OCI-LY1 (cell line): Measurements from ENCODE around the gene CDC42BPA.

Source experiments
- H2AFZ ChIP-seq: fragments of 200-600 bp; sonication (generic), shearing (Covaris generic); 2 replicates; pipeline ENCODE4 v1.6.0; 2014; ENCODE audit warnings: antibody characterized with exemption, mild to moderate bottlenecking, low read length
- H3F3A ChIP-seq: fragments of 200-600 bp; sonication (generic), shearing (Covaris generic); 2 replicates; pipeline ENCODE4 v1.6.0; 2014; ENCODE audit warnings: mild to moderate bottlenecking, antibody characterized with exemption, low read length, moderate library complexity; ENCODE audit not compliant: insufficient read depth
- H3K27ac ChIP-seq: fragments of 200-600 bp; sonication (generic); 2 replicates; pipeline ENCODE4 v1.5.1; 2014; ENCODE audit warnings: low read length, mixed run types, mild to moderate bottlenecking, low read depth; ENCODE audit not compliant: poor library complexity, severe bottlenecking
- H3K27me3 ChIP-seq: fragments of 200-600 bp; sonication (generic); 2 replicates; pipeline ENCODE4 v1.6.0; 2014; ENCODE audit warnings: antibody characterized with exemption, mild to moderate bottlenecking, low read length, moderate library complexity; ENCODE audit not compliant: insufficient read depth
- H3K36me3 ChIP-seq: fragments of 200-600 bp; sonication (generic); 2 replicates; pipeline ENCODE4 v1.6.1; 2014; ENCODE audit warnings: mild to moderate bottlenecking, antibody characterized with exemption, low read length, moderate library complexity, mixed read lengths; ENCODE audit not compliant: insufficient read depth
- H3K4me1 ChIP-seq: fragments of 200-600 bp; sonication (generic); 2 replicates; pipeline ENCODE4 v1.5.1; 2014; ENCODE audit warnings: mild to moderate bottlenecking, low read length, moderate library complexity; ENCODE audit not compliant: insufficient read depth, severe bottlenecking
- H3K4me2 ChIP-seq: fragments of 200-600 bp; sonication (generic), shearing (Covaris generic); 2 replicates; pipeline ENCODE4 v1.6.1; 2014; ENCODE audit warnings: low read length
- H3K4me3 ChIP-seq: fragments of 200-600 bp; sonication (generic); 2 replicates; pipeline ENCODE4 v1.5.1; 2014; ENCODE audit warnings: low read length, low read depth, mild to moderate bottlenecking, mixed read lengths; ENCODE audit not compliant: poor library complexity, severe bottlenecking
- H3K79me2 ChIP-seq: fragments of 200-600 bp; shearing (Covaris generic); 2 replicates; pipeline ENCODE4 v1.6.1; 2016; ENCODE audit warnings: mixed run types, low read length, mixed read lengths; ENCODE audit not compliant: insufficient read depth
- H3K9ac ChIP-seq: fragments of 200-600 bp; sonication (generic), shearing (Covaris generic); 2 replicates; pipeline ENCODE4 v1.6.1; 2014; ENCODE audit warnings: mild to moderate bottlenecking, low read length, mixed read lengths
- H3K9me2 ChIP-seq: fragments of 200-600 bp; sonication (generic), shearing (Covaris generic); 2 replicates; pipeline ENCODE4 v1.6.1; 2014; ENCODE audit warnings: low read depth, mild to moderate bottlenecking, low read length, mixed read lengths
- H3K9me3 ChIP-seq: fragments of 200-600 bp; shearing (Covaris generic); 2 replicates; pipeline ENCODE4 v1.6.1; 2014; ENCODE audit warnings: low read length, mixed read lengths
- H4K20me1 ChIP-seq: fragments of 200-600 bp; sonication (generic), shearing (Covaris generic); 2 replicates; pipeline ENCODE4 v1.6.0; 2016; ENCODE audit warnings: mild to moderate bottlenecking, low read length; ENCODE audit not compliant: insufficient read depth
- EZH2 ChIP-seq: fragments of 200-600 bp; sonication (generic), shearing (Covaris generic); IDR thresholded peaks from 2 replicates; pipeline ENCODE4 v1.8.0; 2017; ENCODE audit warnings: borderline replicate concordance, mixed run types, mild to moderate bottlenecking, antibody characterized with exemption, low read length, moderate library complexity, mixed read lengths
- TF ChIP-seq, protein P1 (sequence below): fragments of 200-600 bp; sonication (generic), shearing (Covaris generic); IDR thresholded peaks from 2 replicates; pipeline ENCODE4 v1.5.1; 2017; ENCODE audit warnings: mild to moderate bottlenecking, antibody characterized with exemption, low read length, moderate library complexity, mixed read lengths

Gene CDC42BPA

DNA sequence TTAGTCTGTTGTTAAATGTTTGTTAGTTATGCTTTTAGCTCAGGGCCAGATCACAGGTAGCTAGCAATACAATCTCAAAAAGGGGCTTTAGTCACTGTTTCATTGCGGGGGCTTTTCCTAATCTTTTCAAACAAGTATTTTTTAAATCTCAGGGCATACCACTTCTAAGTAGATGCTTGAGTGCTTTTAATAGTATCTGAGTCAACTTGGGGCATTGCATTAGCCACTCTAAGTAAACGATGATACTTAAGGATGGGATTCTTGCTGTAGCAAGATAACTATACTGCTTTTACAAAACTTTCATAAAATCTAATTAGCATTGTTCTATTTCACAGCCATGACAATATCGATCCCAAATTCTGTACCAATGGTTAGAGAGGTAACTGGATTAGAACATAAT is 11.6 kb downstream of the CDC42BPA start:
- H3K9me3 ChIP-seq, result no peaks in the 10 kb centered on the region
- H3K36me3 ChIP-seq, result no peaks in the 10 kb centered on the region
- no peaks in the 10 kb centered on the region for H3F3A ChIP-seq
- TF ChIP-seq, protein P1, sequence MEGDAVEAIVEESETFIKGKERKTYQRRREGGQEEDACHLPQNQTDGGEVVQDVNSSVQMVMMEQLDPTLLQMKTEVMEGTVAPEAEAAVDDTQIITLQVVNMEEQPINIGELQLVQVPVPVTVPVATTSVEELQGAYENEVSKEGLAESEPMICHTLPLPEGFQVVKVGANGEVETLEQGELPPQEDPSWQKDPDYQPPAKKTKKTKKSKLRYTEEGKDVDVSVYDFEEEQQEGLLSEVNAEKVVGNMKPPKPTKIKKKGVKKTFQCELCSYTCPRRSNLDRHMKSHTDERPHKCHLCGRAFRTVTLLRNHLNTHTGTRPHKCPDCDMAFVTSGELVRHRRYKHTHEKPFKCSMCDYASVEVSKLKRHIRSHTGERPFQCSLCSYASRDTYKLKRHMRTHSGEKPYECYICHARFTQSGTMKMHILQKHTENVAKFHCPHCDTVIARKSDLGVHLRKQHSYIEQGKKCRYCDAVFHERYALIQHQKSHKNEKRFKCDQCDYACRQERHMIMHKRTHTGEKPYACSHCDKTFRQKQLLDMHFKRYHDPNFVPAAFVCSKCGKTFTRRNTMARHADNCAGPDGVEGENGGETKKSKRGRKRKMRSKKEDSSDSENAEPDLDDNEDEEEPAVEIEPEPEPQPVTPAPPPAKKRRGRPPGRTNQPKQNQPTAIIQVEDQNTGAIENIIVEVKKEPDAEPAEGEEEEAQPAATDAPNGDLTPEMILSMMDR, result no peak
- TF ChIP-seq EZH2, result no peak
- no peak overlapping the region for H3K4me3 ChIP-seq
- H3K4me2 ChIP-seq, result no peak overlapping the region
- H3K79me2 ChIP-seq, result no peaks in the 10 kb centered on the region
- H3K27me3 ChIP-seq, result no peaks in the 10 kb centered on the region
- H4K20me1 ChIP-seq, result no peaks in the 10 kb centered on the region
- H2AFZ ChIP-seq, result no peak overlapping the region
- H3K27ac ChIP-seq, result no peak overlapping the region
- no peak overlapping the region for H3K9ac ChIP-seq
- H3K9me2 ChIP-seq, result no peaks in the 10 kb centered on the region
- H3K4me1 ChIP-seq, result no peaks in the 10 kb centered on the region

- H3F3A ChIP-seq, result no peaks in the 10 kb centered on the region
- H3K36me3 ChIP-seq, result no peaks in the 10 kb centered on the region
- no peaks in the 10 kb centered on the region for H3K9me2 ChIP-seq
- H3K4me2 ChIP-seq, result no peak overlapping the region
- no peaks in the 10 kb centered on the region for H4K20me1 ChIP-seq
- H3K27ac ChIP-seq, result no peak overlapping the region
- H2AFZ ChIP-seq, result no peak overlapping the region
- no peak overlapping the region for H3K9ac ChIP-seq
- no peaks in the 10 kb centered on the region for H3K9me3 ChIP-seq
- no peaks in the 10 kb centered on the region for H3K27me3 ChIP-seq
- H3K4me3 ChIP-seq, result no peak overlapping the region
- no peaks in the 10 kb centered on the region for H3K79me2 ChIP-seq
- no peaks in the 10 kb centered on the region for H3K4me1 ChIP-seq
- TF ChIP-seq EZH2, result no peak
- TF ChIP-seq, protein P1, result no peak
These were observed 12.2 kb downstream of the CDC42BPA start for GRCh38 chr1:227305894-227306626.

GRCh38 chr1:227304665-227305064 is 13.6 kb downstream of the CDC42BPA start:
- Histone ChIP-seq H3F3A (no peaks in the 10 kb centered on the region), H3K4me3 (no peak overlapping the region), H4K20me1 (no peaks in the 10 kb centered on the region), H3K9me3 (no peaks in the 10 kb centered on the region), H3K9me2 (no peaks in the 10 kb centered on the region), H3K4me2 (no peak overlapping the region), H3K79me2 (no peaks in the 10 kb centered on the region), H3K27me3 (no peaks in the 10 kb centered on the region), H3K36me3 (no peaks in the 10 kb centered on the region), H2AFZ (no peak overlapping the region), H3K4me1 (no peaks in the 10 kb centered on the region), H3K27ac (no peak overlapping the region), H3K9ac (no peak overlapping the region)
- TF ChIP-seq EZH2, result no peak
- TF ChIP-seq, protein P1, result no peak
